ENCODE results near the gene JARID2. TPM values are rescaled to one million over a fixed set of nuclear protein-coding genes. Genes with fewer than 3 reads are reported as not detected.

The JARID2 gene
- total RNA-seq, 3 donors from 2014 or later, result 10.6 to 11.8 (median 11.4) TPM

- intact Hi-C loops (cut with DNase I, micrococcal nuclease), result no loop called here
- no peak for ATAC-seq
- H3K36me3 ChIP-seq (ENCODE audit: low read depth), result no peaks in the 10 kb centered on the region
- no peaks in the 10 kb centered on the region for H3K9me3 ChIP-seq
- no peaks in the 10 kb centered on the region for H3K4me1 ChIP-seq (ENCODE audit: low read depth)
- TF ChIP-seq, protein P1, sequence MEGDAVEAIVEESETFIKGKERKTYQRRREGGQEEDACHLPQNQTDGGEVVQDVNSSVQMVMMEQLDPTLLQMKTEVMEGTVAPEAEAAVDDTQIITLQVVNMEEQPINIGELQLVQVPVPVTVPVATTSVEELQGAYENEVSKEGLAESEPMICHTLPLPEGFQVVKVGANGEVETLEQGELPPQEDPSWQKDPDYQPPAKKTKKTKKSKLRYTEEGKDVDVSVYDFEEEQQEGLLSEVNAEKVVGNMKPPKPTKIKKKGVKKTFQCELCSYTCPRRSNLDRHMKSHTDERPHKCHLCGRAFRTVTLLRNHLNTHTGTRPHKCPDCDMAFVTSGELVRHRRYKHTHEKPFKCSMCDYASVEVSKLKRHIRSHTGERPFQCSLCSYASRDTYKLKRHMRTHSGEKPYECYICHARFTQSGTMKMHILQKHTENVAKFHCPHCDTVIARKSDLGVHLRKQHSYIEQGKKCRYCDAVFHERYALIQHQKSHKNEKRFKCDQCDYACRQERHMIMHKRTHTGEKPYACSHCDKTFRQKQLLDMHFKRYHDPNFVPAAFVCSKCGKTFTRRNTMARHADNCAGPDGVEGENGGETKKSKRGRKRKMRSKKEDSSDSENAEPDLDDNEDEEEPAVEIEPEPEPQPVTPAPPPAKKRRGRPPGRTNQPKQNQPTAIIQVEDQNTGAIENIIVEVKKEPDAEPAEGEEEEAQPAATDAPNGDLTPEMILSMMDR (IDR thresholded peaks at IDR 0.05), result no peak
- DNase-seq, result no peak
- no peak overlapping the region for H3K4me3 ChIP-seq
These were observed 85.9 kb downstream of the JARID2 start for GRCh38 chr6:15331629-15332251.

DNA sequence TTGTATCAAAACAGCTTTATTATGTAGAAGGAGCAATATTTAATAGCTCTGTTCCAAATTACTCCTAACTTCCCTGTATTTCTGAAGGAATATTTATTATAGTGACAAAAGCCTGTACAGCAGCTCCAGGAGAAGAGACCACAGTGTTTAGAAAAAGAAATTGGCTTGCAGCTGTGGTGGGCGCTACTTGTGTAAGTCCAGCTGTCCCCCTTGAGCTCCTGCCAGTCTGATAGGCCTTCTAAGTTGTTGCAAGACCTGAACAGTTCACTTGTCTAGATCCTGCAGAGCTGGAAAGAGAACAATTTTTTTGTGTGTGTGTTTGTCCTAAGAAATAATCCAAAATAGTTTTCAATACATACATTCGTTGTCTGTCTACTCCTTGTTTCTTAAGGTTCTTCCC is 86.6 kb downstream of the JARID2 start:
- ATAC-seq (no peak), DNase-seq (no peak)
- Histone ChIP-seq H3K36me3 (ENCODE audit: low read depth) (no peaks in the 10 kb centered on the region), H3K4me3 (no peak overlapping the region), H3K4me1 (ENCODE audit: low read depth) (no peaks in the 10 kb centered on the region), H3K9me3 (no peaks in the 10 kb centered on the region)
- intact Hi-C loops (cut with DNase I, micrococcal nuclease), result no loop called here
- TF ChIP-seq, protein P1 (IDR thresholded peaks at IDR 0.05), result no peak

- TF ChIP-seq, protein P1 (IDR thresholded peaks at IDR 0.05), result no peak
- H3K9me3 ChIP-seq, result no peaks in the 10 kb centered on the region
- H3K4me1 ChIP-seq (ENCODE audit: low read depth), result peaks cover 8% of the 10 kb centered on the region
- no peak overlapping the region for H3K4me3 ChIP-seq
- ATAC-seq (no peak), DNase-seq (no peak)
- H3K36me3 ChIP-seq (ENCODE audit: low read depth), result no peaks in the 10 kb centered on the region
- intact Hi-C loops (cut with DNase I, micrococcal nuclease), result no loop called here
These were observed 89.5 kb downstream of the JARID2 start for GRCh38 chr6:15335385-15335784.

- Histone ChIP-seq H3K4me3 (no peak overlapping the region), H3K4me1 (ENCODE audit: low read depth) (peaks cover 8% of the 10 kb centered on the region), H3K9me3 (no peaks in the 10 kb centered on the region), H3K36me3 (ENCODE audit: low read depth) (no peaks in the 10 kb centered on the region)
- intact Hi-C loops (cut with DNase I, micrococcal nuclease), result no loop called here
- ATAC-seq, result no peak
- DNase-seq, result no peak
- TF ChIP-seq, protein P1 (IDR thresholded peaks at IDR 0.05), result no peak
These were observed 90.0 kb downstream of the JARID2 start for GRCh38 chr6:15335916-15336315.

DNA sequence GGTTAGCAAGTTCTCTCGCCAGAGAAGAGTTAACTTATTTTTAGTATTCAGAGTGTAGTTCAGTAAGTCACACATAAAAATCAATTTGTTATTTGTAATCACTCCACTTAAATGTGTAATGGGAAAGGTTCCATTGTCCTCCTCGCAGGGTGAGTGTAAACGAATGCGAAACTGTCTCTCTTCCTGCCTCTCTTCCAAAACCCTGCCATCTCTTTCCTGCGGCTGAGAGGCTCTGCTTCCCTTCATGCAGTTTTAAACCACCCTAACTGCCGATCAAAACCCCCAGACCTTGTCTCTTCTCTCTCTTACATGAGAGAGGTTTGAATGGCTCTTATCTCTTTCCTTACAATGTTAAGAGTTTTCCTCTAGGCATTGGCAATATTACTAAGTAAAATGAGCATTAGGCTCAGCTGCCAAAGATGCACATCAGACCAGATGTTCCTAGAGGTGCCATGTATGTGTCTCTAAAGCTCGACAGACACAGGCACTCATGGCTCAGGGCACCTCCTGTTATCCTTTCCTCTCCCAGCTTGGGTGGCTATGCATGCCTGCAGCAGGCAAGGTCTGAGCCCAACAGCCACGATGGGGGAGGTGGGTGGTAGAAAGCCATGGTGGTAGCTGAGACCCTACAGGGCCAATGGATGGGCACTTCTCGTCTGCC is 91.2 kb downstream of the JARID2 start:
- TF ChIP-seq, protein P1 (IDR thresholded peaks at IDR 0.05), result no peak
- DNase-seq, result no peak
- H3K9me3 ChIP-seq, result no peaks in the 10 kb centered on the region
- H3K36me3 ChIP-seq (ENCODE audit: low read depth), result no peaks in the 10 kb centered on the region
- intact Hi-C loops (cut with DNase I, micrococcal nuclease), result no loop called here
- peaks cover 8% of the 10 kb centered on the region for H3K4me1 ChIP-seq (ENCODE audit: low read depth)
- H3K4me3 ChIP-seq, result no peak overlapping the region
- no peak for ATAC-seq

Data from mucosa of descending colon (tissue), 3 donors.